Tibial nerve (tissue), 4 donors: ENCODE measurements around the gene TXN. TPM values are rescaled to one million over a fixed set of nuclear protein-coding genes. Genes with fewer than 3 reads are reported as not detected.
"Not testable (repeated sequence)": the region's sequence is repeated elsewhere in the genome, so short reads cannot be mapped to it uniquely, and the experiment has no call there.

Experiments
- DNase-seq, 2 donors: peaks; one replicate each; pipeline ENCODE4 v3.0.0-alpha.2; 2019; ENCODE audit warnings: low spot score in 2 of 2
- H3K27ac ChIP-seq, 4 donors: fragments of 200-600 bp; sonication (generic) in 3 of 4; one replicate each; pipeline ENCODE4 v1.5.1; 2017 to 2019; ENCODE audit warnings: mild to moderate bottlenecking in 1 of 4
- H3K27me3 ChIP-seq, 2 donors: fragments of 200-600 bp; sonication (generic) in 1 of 2; one replicate each; pipeline versions ENCODE4 v1.5.1 to v1.6.0; 2017 to 2019
- H3K36me3 ChIP-seq, 3 donors: fragments of 200-600 bp; sonication (generic); one replicate each; pipeline ENCODE4 v1.5.1; 2018 to 2019
- H3K4me1 ChIP-seq, 4 donors: fragments of 200-600 bp; sonication (generic) in 3 of 4; one replicate each; pipeline ENCODE4 v1.5.1; 2017 to 2019
- H3K4me3 ChIP-seq, 4 donors: fragments of 200-600 bp; sonication (generic) in 3 of 4; one replicate each; pipeline ENCODE4 v1.5.1; 2017 to 2019; ENCODE audit warnings: mild to moderate bottlenecking in 1 of 4, moderate library complexity in 1 of 4
- H3K9me3 ChIP-seq, 4 donors: fragments of 200-600 bp; sonication (generic) in 3 of 4; one replicate each; pipeline ENCODE4 v1.5.1; 2017 to 2019
- EP300 ChIP-seq, 2 donors: sonication (generic); formaldehyde crosslinking; IDR thresholded peaks; one replicate each; pipeline ENCODE4 v1.6.1; 2017; ENCODE audit warnings: antibody characterized with exemption in 2 of 2, mild to moderate bottlenecking in 1 of 2
- POLR2A ChIP-seq, 2 donors: fragments of 450-650 bp; IDR thresholded peaks; one replicate each; pipeline ENCODE4 v1.6.1; 2017; ENCODE audit warnings: antibody characterized with exemption in 2 of 2, mild to moderate bottlenecking in 2 of 2, moderate library complexity in 2 of 2
- WGBS, 2 donors: methylation state at CpG; one replicate each; pipeline ENCODE4 v1.1.5; 2018; 5-methylcytosine and 5-hydroxymethylcytosine counted together
- total RNA-seq, 4 donors: library from RNA; depleted of rRNA; stranded (reverse); fragments of >200 nt; gene quantifications; one replicate each; pipeline ENCODE4 v1.1.0, GENCODE V29; 2016
- TF ChIP-seq, protein P1 (sequence below), 5 experiments: fragments of 200-600 bp in 3 of 5; fragments of 450-650 bp in 2 of 5; sonication (generic) in 3 of 5; IDR thresholded peaks; one replicate each; pipeline ENCODE4 v1.5.1; 2016 to 2019; ENCODE audit warnings: antibody characterized with exemption in 5 of 5, mild to moderate bottlenecking in 3 of 5, moderate library complexity in 2 of 5

Gene TXN
- total RNA-seq, 4 donors from 2014 or later = 65.3 to 164 (median 151) TPM

DNA sequence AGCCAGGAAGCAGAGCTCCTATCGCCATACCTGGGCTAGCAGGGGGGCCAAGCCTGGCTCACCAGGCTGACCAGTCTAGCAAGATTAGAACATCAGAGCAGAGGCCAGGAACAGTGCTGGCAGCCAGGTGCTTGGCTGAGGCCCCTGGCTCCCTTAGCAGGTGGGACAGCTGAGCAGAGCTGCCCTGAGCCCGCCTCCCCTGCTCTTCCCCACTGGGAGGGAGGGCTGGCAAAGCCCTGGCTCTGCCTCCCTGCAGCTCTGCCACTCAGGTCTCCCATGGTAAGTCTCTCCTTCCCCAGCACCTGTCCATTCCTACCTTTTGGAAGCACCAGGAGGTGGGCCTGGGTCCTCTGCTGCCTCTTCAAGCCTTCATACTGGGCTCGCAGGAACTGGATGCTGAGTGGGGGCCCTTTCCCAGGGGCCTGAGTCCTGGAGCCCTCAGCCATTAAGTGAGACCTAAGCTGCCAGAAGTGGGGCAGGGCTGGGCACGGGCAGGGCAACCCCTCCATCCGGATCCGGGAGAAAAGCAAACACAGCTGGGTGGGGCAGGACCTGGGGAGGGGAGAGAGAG, 49.2 kb downstream of the TXN start:
- H3K4me1 ChIP-seq = no peaks in the 10 kb centered on the region
- TF ChIP-seq, protein P1, sequence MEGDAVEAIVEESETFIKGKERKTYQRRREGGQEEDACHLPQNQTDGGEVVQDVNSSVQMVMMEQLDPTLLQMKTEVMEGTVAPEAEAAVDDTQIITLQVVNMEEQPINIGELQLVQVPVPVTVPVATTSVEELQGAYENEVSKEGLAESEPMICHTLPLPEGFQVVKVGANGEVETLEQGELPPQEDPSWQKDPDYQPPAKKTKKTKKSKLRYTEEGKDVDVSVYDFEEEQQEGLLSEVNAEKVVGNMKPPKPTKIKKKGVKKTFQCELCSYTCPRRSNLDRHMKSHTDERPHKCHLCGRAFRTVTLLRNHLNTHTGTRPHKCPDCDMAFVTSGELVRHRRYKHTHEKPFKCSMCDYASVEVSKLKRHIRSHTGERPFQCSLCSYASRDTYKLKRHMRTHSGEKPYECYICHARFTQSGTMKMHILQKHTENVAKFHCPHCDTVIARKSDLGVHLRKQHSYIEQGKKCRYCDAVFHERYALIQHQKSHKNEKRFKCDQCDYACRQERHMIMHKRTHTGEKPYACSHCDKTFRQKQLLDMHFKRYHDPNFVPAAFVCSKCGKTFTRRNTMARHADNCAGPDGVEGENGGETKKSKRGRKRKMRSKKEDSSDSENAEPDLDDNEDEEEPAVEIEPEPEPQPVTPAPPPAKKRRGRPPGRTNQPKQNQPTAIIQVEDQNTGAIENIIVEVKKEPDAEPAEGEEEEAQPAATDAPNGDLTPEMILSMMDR (IDR thresholded peaks at IDR 0.05) = no peak
- TF ChIP-seq POLR2A (IDR thresholded peaks at IDR 0.05) (no peak), EP300 (IDR thresholded peaks at IDR 0.05) (no peak)
- no peaks in the 10 kb centered on the region for H3K36me3 ChIP-seq
- H3K9me3 ChIP-seq = no peaks in the 10 kb centered on the region
- peaks cover 0 to 4% of the 10 kb centered on the region in 2 donors for H3K27me3 ChIP-seq
- no peak overlapping the region for H3K4me3 ChIP-seq
- DNase-seq = no peak
- 61 to 65% methylated on average over 6 of the region's 6 CpGs for WGBS, 2 donors
- peak overlapping the region in 1 of 4 donors; percentile 67 for H3K27ac ChIP-seq

DNA sequence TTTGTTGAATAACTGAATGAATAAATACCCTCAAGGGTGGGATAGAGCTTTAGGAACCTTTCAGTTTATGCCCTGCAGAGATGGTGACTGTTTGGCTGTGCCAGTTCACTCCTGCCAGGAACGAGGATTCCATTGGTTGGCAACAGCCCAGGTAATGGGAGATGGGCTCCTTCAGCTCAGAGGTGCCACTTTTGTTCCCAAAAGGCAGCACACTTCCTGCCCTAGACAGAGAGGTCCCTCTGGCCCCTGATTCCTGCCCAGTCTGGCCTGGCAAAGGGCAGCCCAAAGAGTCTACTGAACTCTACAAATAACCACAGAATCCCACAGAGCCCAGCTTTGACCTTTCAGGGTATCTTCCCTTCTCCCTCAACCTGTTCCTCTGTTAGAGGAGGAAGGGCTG, 49.9 kb downstream of the TXN start:
- WGBS, 2 donors = 64 to 65% methylated on average over 1 of the region's 1 CpG
- no peak for DNase-seq
- peak overlapping the region in 1 of 4 donors; percentile 67 for H3K27ac ChIP-seq
- H3K4me1 ChIP-seq = no peaks in the 10 kb centered on the region
- TF ChIP-seq, protein P1 (IDR thresholded peaks at IDR 0.05) = no peak
- TF ChIP-seq POLR2A (IDR thresholded peaks at IDR 0.05) = no peak
- no peak for TF ChIP-seq EP300 (IDR thresholded peaks at IDR 0.05)
- H3K4me3 ChIP-seq = no peak overlapping the region
- no peaks in the 10 kb centered on the region for H3K9me3 ChIP-seq
- no peaks in the 10 kb centered on the region for H3K36me3 ChIP-seq
- H3K27me3 ChIP-seq = peaks cover 0 to 4% of the 10 kb centered on the region in 2 donors

DNA sequence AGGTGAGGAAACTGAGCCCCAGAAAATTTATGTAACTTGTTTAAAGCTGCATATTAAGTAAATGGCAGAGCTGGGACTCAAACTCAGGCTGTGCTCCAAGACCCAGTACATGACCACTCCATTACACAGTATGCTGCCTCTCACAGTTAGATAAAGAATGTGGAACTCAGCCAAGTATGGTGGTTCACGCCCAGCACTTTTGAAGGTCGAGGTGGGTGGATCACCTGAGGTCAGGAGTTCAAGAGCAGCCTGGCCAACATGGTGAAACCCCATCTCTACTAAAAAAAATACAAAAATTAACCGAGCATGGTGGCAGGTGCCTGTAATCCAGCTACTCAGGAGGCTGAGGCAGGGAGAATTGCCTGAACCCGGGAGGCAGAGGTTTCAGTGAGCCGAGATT, 50.7 kb downstream of the TXN start:
- not testable (repeated sequence) for DNase-seq, H3K4me1 ChIP-seq, H3K27ac ChIP-seq, H3K9me3 ChIP-seq, H3K4me3 ChIP-seq, H3K27me3 ChIP-seq, H3K36me3 ChIP-seq
- WGBS, 2 donors = 69 to 75% methylated on average over 5 of the region's 5 CpGs

DNA sequence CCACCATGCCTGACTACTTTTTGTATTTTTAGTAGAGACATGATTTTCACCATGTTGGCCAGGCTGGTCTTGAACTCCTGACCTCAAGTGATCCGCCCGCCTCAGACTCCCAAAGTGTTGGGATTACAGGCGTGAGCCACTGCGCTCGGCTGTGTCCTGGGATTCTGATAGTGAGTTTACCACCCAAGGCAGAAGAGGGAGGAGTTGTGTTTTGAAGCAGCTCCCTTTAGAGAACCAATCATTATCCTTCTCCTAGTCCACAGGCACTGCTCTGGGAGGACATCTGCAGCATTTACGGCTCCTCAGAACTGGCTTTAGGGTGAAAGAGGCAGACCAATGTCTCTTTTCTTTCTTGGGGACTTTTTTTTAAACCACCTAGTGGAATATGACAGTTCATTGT, 54.1 kb downstream of the TXN start:
- Histone ChIP-seq H3K4me3 (no peak overlapping the region), H3K27me3 (peaks cover 0 to 4% of the 10 kb centered on the region in 2 donors), H3K4me1 (peaks cover 0 to 11% (median 7%) of the 10 kb centered on the region in 4 donors), H3K27ac (no peak overlapping the region), H3K36me3 (no peaks in the 10 kb centered on the region), H3K9me3 (no peaks in the 10 kb centered on the region)
- no peak for TF ChIP-seq EP300 (IDR thresholded peaks at IDR 0.05)
- TF ChIP-seq, protein P1 (IDR thresholded peaks at IDR 0.05) = no peak
- no peak for TF ChIP-seq POLR2A (IDR thresholded peaks at IDR 0.05)
- DNase-seq = no peak
- 80 to 84% methylated on average over 6 of the region's 6 CpGs for WGBS, 2 donors

DNA sequence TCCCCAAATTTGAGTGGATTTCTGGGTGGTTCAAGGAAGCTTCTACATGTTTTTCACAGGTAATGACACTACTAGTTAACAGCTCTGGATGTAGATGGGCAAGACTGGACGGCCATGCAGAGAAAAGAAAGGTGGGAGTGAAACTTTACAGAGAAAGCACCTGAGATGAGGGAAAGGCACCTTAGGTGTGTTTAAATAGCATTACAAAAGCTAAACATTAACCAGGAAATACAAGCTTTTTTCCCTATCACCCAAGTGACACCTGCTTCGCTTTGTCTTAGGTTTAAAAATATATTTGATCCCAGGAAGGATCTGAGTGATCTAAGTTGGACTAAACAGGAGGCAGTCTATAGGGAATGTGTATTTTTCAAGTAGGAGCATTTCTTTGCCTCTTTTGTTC, 56.7 kb downstream of the TXN start:
- DNase-seq = no peak
- peaks cover 0 to 12% (median 8%) of the 10 kb centered on the region in 4 donors for H3K4me1 ChIP-seq
- H3K27me3 ChIP-seq = no peaks in the 10 kb centered on the region
- no peaks in the 10 kb centered on the region for H3K36me3 ChIP-seq
- no peaks in the 10 kb centered on the region for H3K9me3 ChIP-seq
- WGBS, 2 donors = 91 to 94% methylated on average over 2 of the region's 2 CpGs
- TF ChIP-seq EP300 (IDR thresholded peaks at IDR 0.05) (no peak), POLR2A (IDR thresholded peaks at IDR 0.05) (no peak)
- TF ChIP-seq, protein P1 (IDR thresholded peaks at IDR 0.05) = no peak
- H3K27ac ChIP-seq = no peak overlapping the region
- H3K4me3 ChIP-seq = no peak overlapping the region

DNA sequence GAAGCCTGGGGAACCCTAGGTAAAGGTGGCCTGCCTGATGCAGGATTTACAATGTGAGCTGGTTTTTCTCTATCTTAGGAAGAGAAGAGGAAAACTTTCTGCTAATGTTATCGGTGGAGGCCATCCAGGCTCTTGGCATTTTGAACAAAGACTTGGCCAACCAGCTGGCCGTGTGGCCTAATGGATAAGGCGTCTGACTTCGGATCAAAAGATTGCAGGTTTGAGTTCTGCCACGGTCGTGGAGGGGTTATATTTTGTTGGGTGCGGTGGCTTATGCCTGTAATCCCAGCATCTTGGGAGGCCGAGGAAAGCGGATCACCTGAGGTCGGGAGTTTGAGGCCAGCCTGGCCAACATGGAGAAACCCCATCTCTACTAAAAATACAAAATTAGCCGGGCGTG, 58.0 kb downstream of the TXN start:
- Histone ChIP-seq H3K4me3 (no peak overlapping the region), H3K4me1 (peaks cover 0 to 20% (median 10%) of the 10 kb centered on the region in 4 donors), H3K27me3 (no peaks in the 10 kb centered on the region), H3K36me3 (no peaks in the 10 kb centered on the region), H3K9me3 (no peaks in the 10 kb centered on the region), H3K27ac (peak overlapping the region in 3 of 4 donors; percentile 26 to 75 (median 49))
- TF ChIP-seq EP300 (IDR thresholded peaks at IDR 0.05) = no peak
- no peak for TF ChIP-seq POLR2A (IDR thresholded peaks at IDR 0.05)
- TF ChIP-seq, protein P1 (IDR thresholded peaks at IDR 0.05) = no peak
- DNase-seq = no peak
- WGBS, 2 donors = 80 to 91% methylated on average over 12 of the region's 12 CpGs
